Measurements from ENCODE around the gene JARID2.
A peak's percentile ranks its signal among the peaks of the same experiment; 100 is the strongest.

JARID2 gene

GRCh38 chr6:15513131-15513771 is 267.4 kb downstream of the JARID2 start:
- DNase-seq: no peak

DNA sequence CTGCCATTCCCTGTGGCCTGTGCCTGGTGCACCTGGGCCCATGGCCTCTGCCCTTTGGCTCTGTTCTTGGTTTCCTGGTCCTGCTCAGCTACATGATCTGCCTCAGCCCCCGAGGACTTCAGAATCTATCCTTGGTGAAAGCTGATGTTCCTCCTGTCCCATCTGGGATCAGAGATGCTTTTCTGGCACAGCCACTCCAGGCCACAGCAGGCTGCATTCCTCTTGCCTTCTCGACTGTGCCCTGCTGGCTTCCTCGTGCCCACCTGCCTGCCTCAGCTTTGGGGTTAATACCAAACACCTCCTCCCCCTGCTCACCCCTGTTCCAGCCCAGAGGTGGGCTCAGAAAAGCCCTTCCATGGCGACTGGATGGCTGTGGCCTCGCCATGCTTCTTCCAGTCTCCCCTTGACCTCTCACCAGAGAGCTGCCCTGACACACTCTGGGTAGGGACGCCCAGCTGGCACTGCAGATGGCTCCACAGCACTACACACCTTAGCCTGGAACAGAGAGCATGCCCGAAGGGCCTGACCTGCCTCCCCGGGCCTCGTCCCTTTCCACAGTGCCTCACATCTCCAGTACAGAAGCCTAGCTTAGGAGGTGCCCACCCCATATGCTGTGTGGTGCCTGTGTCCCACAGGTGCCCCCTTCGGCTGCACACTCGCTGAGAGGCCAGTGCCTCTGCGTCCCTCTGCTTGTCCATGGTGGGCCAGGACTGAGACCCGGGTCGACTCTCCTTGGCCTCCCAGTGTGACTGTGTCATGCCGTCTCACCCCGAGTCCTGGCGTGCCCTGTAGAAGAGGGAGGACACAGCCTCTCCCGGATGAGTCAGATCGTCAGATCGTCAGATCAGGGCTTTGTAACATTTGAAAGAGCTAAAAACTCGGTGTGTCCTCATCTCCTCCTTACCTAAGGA is 268.2 kb downstream of the JARID2 start:
- no peak for DNase-seq

DNA sequence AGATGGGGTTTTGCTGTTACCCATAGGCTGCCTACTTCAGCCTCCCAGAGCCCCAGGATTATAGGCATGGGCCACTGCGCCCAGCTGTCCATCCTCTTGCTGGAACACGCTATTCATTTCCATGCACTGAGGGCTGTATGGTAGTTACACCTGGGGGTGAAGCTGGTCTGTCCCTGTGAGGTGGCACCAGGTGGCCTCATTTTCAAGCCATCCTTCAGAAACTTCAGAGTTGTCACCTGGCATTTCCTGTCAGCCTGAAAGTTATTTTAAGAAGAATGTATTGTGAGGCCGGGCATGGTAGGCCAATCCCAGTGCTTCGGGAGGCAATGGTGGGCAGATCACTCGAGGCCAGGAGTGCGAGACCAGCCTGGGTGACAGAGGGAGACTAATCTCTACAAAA is 269.4 kb downstream of the JARID2 start:
- DNase-seq: no peak

DNA sequence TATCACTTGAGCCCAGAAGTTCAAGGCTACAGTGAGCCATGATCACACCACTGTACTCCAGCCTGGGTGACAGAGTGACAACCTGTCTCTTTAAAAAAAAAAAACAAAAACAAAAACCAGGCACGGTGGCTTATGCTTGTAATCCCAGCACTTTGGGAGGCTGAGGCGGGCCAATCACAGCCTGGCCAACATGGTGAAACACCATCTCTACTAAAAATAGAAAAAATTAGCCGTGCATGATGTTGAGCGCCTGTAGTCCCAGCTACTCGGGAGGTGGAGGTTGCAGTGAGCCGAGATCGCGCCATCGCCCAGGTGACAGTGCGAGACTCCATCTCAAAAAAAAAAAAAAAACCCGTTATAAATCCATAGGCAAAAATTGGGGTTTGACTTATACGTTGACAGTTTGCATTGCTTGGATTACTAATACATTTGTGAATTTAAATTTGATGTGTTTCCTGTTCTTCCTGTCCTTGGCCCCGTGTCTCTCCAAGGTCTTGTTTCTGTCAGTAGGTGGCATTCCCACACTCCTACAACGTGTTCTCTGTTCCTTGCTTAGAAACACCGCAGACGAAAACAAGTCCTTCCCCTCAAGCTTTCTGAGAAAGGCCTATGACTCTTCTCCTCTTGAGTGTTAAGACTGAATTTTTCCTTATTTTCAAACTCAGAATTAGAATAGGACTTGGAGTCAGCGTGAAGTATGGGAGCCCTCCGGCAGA is 269.9 kb downstream of the JARID2 start:
- DNase-seq: no peak

GRCh38 chr6:15516378-15516777 is 270.5 kb downstream of the JARID2 start:
- no peak for DNase-seq

DNA sequence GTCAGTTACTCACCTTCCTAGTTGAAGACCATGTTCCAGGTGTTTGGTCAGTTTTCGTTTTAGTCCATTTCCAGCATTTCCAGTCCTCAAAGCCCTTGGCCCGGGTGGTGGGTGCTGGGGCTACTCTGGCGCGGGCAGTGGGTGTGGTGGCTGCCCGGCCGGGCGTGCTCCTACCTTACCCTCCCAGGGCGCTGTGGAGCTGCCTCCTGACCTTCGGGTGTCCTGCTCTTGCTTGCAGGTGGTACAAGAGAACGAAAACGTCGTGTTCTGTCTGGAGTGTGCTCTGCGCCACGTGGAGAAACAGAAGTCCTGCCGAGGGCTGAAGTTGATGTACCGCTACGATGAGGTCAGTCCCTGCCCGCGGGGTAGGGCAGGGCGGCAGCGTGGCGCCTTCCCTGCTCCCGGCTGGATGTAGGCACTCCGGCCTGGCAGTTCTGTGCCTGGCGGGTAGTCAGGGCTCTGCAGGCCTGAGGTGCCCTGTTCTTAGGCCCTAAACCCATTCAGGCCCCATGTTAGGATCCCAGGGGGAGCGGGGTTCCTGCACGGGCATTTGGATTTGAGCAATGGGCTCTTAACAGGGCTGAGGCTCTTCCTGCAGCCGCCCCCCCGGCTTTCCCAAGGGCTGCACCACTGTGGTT is 271.2 kb downstream of the JARID2 start:
- no peak for DNase-seq

- DNase-seq: no peak
Measured at GRCh38 chr6:15517600-15517999, 271.7 kb downstream of the JARID2 start.

DNA sequence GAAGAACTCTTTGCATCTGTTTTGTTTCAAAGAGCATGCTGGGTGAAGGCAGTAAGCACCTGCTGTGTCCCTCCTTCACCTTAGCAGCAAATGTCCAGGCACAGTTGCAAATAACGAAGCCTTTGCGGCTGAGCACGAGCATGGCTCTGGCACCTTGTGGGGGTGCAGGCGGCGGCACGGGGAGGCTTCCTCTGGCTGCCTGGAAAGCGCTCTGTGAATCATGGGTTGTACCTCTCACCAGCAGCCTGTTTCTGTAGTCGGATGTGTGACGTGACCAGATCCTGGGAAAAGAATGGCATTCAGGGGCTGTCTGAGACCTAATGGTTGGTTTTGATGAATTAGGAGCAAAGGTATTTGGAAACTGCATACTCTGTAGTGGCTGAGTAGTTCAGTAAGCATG is 272.2 kb downstream of the JARID2 start:
- DNase-seq: no peak

DNA sequence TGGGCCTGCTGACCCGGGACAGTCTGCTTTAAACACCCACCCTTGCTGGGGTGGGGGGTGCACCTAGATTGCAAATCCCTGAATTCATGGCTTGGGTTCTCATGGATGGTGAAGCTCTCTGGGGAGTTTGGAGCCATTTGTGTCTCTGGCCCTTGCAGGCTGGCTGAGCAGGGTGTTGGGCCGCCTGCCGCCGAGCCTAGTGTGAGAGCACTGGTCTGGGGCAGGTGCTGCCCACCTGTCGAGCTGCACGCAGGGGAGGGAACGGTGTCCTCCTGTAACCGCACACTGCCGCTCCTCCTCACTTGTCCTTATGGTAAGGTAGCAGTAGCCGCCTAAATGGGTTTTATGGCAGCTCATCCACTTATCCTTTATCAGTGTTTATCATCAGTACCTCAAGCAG is 273.0 kb downstream of the JARID2 start:
- no peak for DNase-seq

DNA sequence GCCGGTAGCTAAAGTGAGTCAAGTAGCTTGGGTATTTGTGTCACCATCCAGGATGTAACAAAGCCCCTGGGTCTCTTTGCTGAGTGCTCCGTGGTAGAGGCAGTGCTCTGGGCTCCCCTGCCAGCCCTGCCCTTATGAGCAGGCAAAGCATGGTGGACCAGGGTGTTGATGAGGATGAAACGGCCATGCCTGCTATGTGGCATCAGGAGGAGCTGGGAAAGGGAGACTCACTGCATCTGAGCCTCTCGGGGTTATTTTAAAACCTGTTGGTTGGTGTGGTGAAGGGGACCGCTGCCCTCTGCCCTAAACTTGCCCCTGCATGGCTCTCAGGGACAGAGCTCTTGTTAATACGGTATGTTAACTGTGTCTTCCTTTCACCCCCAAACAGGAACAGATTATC is 273.8 kb downstream of the JARID2 start:
- DNase-seq: no peak

DNA sequence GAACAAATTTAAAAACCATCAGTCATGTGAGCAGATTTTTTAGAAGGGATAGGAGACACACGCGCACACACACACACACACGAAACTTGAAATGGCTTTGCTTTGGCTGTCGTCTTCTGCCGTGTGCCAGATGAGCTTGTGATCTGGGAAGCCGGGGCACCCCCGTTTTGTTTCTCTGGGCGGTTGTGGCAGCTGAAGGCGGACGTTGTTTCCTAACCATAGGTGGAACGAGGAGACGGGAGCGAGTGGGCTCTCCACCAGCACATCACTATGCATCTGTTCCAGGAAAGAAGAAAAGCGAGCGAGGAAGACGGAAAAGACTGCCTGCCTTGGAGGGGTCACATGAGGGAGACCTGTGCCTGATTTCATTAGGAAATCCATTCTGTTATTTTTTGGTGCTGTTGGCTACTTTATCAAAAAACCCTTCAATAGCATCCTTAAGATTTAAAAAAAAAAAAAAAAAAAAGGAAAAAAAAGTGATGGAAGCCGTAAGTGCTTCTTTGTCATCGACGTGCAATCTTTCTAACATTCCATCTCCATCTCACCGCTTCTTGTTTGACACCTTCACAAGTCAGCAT is 274.8 kb downstream of the JARID2 start:
- no peak for DNase-seq

- no peak for DNase-seq
Measured at GRCh38 chr6:15521582-15521981, 275.7 kb downstream of the JARID2 start.

DNA sequence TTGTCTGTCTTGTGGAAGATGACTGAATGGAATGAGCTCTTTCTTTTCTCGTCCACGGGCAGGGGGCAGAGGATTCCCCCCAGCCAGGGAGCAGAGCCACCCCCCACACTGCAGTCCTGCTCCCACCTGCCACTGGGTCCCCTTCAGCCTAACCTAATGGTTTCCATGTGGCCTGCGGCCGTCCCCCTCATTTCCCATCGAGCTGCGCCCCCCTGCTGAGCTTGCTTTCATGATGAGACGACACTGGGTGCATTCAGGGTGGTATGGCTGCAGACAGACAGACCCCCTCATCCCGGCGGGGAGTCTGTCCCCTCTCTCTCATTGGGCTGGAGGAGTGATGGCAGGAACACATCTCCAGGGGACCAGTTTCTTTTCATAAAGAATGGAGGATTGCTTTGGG is 276.2 kb downstream of the JARID2 start:
- DNase-seq: no peak

GRCh38 chr6:15522427-15522826 is 276.6 kb downstream of the JARID2 start:
- peak; percentile 35 for DNase-seq

DNA sequence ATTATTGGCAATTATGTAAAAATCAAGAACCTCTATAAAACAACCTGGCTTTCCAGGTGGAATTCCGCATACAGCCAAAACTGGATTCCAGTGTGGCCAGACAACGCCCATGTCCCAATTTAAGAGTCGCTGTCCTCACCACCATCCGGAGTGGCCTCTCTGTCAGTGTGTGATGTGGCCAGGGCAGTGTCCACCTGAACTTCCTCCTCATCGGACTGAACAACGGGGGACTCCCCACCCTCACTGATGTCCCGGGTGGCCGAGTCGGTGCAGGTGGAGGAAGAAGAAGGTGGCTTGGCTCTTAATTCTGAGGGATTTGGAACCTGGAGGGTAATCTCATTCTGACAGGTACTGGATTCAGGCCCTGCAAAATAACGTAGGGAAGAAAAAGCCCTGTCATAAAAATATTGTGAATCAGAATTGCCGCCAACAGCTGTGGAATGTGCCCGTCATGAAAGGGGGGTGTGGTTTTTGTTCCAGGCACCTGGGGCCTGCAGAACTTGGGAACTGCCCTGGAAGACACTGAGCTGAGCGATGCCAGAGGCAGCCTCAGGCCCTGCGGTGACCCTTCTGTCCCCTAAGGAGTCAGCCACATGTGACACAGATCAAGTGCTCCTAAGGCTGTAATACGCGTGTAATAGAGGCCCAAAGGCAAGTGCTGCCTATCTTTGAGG is 277.1 kb downstream of the JARID2 start:
- DNase-seq: no peak

DNA sequence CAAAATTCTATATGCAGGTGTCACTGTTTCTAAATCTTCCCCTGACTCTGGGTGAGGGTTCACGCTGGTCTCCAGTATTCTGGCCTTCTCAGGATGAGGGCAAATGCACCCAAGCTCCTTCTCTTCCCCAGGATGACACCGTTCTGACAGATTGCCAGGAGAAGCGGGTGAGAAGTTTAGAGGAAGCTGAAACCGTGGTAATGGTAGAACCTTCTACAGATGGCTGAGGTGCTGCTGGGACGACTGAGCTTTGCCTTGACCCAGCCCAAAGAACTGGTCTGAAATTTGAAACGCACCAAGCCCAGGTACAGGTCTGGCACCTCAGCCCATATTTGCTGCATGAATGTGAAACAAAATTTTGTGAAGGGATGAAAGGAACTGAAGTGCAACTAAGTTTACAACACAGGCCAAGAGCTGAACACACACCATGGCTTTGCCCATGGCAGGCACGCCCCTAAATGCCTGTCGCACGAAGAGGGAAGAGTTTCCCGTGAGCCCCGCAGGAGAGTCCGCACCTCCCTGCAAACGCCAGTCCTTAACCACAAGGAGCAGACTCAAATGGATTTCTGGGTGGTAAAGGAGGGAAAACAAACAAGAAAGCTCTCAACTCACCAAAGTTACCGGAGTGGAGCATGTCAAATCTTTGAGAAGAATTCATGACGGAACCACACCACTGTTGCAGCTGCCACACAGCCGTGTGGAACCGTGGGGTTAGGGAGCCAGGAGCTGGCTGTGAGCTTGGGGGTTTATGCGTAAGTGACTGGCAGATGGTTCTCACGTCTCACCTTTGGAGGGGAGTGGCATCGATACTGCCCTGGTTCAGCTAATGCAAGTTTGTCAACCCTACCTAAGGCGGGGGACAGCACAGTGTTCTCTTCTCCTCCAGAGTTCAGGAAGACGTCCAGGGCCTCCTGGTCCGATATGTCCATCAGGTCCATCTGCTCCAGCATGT is 278.1 kb downstream of the JARID2 start:
- no peak for DNase-seq

DNA sequence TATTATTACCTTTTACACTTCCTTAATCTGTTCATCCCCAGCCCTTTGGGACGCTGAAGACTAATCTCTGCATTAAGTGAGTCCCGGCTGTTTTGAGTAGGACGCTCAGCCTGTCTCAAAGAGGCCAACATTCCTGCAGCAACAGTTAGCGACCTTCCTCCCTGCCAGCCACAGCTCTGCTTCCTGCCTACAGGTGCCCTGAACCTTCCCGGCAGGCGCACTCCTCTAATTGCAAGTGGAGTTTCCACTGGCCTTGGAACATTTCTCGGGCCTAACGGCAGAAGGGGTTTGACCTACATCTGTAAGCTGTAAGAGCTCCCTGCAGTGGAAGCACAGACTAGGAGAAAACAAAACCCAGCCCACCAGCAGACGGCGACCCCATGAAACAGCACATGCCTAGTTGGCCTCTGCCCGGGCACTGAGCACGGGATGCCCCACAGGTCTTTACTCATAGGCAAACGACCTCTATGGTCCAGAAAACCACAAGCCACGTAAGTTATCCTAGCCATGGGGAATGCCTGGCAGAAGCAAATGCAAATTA is 279.1 kb downstream of the JARID2 start:
- DNase-seq: no peak

DNA sequence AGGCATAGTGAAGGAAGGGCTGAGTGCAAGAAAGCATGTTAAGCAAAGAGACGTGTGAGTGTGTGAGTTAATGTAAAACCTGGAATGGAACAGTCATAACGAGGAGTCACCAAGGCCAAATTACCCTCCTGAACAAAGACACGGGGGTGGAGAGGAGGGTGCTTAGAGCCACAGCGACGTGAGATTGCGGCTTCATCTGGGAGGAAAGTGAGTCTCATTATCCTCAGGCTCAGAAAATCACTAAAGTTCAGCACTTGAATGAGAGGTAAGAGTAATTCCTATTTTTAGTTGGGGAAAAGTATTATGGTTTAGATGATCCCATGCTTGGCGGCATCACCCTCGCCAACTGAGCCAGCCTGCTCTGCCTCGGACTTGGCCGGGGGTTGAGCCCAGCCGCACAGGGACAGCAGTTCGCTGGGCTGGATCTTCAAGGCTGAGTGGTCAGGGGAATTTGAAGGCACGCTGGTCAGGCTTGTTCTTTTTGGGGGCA is 280.4 kb downstream of the JARID2 start:
- DNase-seq: no peak

DNA sequence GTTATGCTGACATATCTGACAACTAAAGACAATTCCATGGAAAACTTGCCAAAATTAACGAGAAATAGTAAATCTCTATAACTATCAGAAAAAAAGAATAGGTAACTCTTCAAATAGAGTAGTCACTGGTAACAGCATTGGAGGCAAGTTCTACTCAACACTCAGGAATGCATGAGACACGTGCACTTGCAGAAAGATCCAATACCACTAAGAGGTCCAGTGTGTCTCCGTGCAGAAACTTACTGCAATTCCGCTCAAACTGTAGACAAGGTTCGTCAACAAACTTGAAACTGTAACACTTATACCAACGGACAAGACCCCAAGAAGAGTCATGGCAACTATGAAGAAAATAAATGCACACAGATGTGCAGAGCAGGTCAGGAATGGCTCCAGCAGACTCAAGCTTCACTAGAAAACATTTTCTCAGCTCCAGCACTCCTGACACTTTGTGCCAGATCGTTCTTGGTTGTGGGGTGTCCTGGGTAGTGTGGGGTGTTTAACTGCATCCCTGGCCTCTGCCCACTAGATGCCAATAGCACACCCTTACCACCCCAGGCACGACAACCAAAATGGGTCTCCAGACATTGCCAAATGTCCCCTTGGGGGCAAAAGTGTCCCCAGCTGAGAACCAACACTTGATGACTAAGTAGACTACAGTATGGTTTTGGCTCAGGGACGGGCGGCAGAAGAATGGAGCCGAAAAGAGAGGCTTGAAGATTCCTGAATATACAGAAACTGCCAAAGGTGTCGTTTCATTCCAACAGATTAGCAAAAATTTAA is 282.2 kb downstream of the JARID2 start:
- no peak for DNase-seq

DNA sequence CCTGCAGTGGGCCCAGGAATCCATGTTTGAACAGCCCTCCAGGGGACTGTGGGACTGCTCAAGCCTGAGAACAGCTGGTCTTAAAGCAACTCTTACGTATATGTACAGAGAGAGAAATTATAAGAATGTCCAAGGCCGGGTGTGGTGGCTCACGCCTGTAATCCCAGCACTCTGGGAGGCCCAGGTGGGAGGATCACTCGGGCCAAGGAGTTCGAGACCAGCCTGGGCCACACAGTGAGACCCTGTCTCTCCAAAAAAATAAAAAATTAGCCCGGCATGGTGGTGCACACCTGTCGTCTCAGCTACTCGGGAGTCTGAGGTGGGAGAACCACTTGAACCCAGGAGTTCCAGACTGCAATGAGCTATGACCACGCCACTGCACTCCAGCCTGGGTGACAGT is 283.0 kb downstream of the JARID2 start:
- no peak for DNase-seq

Measured in MV-4-11 (cell line).